H1 (cell line): ENCODE measurements around the gene TRIP11. TPM values are rescaled to one million over a fixed set of nuclear protein-coding genes. Genes with fewer than 3 reads are reported as not detected.

ENCODE experiments used
- CTCF ChIA-PET: fragments of 300-600 bp; sonication (Branson Sonifier 250); formaldehyde crosslinking; loops from one replicate; lab custom pipeline; 2021; ENCODE audit not compliant: partially characterized antibody; lab: Charles Lee
- POLR2A ChIA-PET: fragments of 300-600 bp; sonication (Branson Sonifier 250); formaldehyde crosslinking; loops from one replicate; lab custom pipeline; 2021; ENCODE audit warnings: inconsistent platforms; ENCODE audit not compliant: partially characterized antibody; lab: Charles Lee
- DNase-seq, 2 experiments: peaks; one replicate each; pipeline versions ENCODE4 v3.0.0 to v3.0.0-alpha.2; 2010 to 2022; ENCODE audit warnings: low spot score in 2 of 2, low read depth in 1 of 2, mixed read lengths in 1 of 2
- FAIRE-seq: peaks from 2 replicates; lab custom pipeline; 2011; peaks lifted over from hg19 to GRCh38; lab: Jason Lieb, UNC
- H2AFZ ChIP-seq: 2 replicates; pipeline ENCODE4 v1.8.1; 2012; ENCODE audit warnings: low read length, inconsistent platforms
- H2AK5ac ChIP-seq: 2 replicates; pipeline ENCODE4 v1.6.1; 2013; ENCODE audit warnings: low read depth, low read length
- H2BK120ac ChIP-seq: replicated peaks from 2 replicates; pipeline ENCODE3; 2013; ENCODE audit warnings: low read depth, low read length, inconsistent platforms
- H2BK12ac ChIP-seq: 2 replicates; pipeline ENCODE4 v1.6.1; 2013; ENCODE audit warnings: low read depth, low read length
- H2BK15ac ChIP-seq: 2 replicates; pipeline ENCODE4 v1.6.1; 2013; ENCODE audit warnings: low read length
- H2BK20ac ChIP-seq: 2 replicates; pipeline ENCODE4 v1.6.1; 2013; ENCODE audit warnings: low read length
- H2BK5ac ChIP-seq: 2 replicates; pipeline ENCODE4 v1.6.1; 2013; ENCODE audit warnings: low read depth, low read length
- H3K14ac ChIP-seq: 2 replicates; pipeline ENCODE4 v1.6.1; 2013; ENCODE audit warnings: inconsistent platforms; ENCODE audit not compliant: insufficient read length
- H3K18ac ChIP-seq: 2 replicates; pipeline ENCODE4 v1.6.1; 2013; ENCODE audit warnings: low read length; ENCODE audit errors: extremely low read depth
- H3K23ac ChIP-seq: 2 replicates; pipeline ENCODE4 v1.6.1; 2013; ENCODE audit warnings: inconsistent platforms; ENCODE audit not compliant: insufficient read length
- H3K23me2 ChIP-seq: 2 replicates; pipeline ENCODE4 v1.6.1; 2013; ENCODE audit warnings: low read depth, low read length
- H3K27ac ChIP-seq: 2 replicates; pipeline ENCODE4 v1.6.1; 2011; ENCODE audit warnings: low read depth, low read length, inconsistent platforms
- H3K27me3 ChIP-seq, 4 experiments: replicated peaks in 1 of 4; 1 replicate in 1 of 4; 2 replicates in 3 of 4; pipeline versions ENCODE4 v1.6.1 to v1.8.1; 2011 to 2013; ENCODE audit warnings: low read length in 3 of 4, mild to moderate bottlenecking in 3 of 4, inconsistent platforms in 2 of 4, mixed read lengths in 2 of 4, moderate library complexity in 1 of 4; ENCODE audit not compliant: control insufficient read depth in 3 of 4, insufficient read depth in 3 of 4; ENCODE audit errors: extremely low read depth in 1 of 4
- H3K36me3 ChIP-seq, 4 experiments: 2 replicates each; pipeline versions ENCODE4 v1.6.1 to v1.8.1; 2011 to 2013; ENCODE audit warnings: mild to moderate bottlenecking in 4 of 4, low read length in 3 of 4, moderate library complexity in 2 of 4, control low read depth in 1 of 4, inconsistent platforms in 1 of 4; ENCODE audit not compliant: insufficient read depth in 4 of 4, control insufficient read depth in 2 of 4
- H3K4ac ChIP-seq: replicated peaks from 2 replicates; pipeline ENCODE3; 2013; ENCODE audit warnings: low read length, low read depth, mixed read lengths, inconsistent platforms; ENCODE audit not compliant: insufficient read length
- H3K4me1 ChIP-seq, 4 experiments: replicated peaks in 1 of 4; 1 replicate in 1 of 4; 2 replicates in 3 of 4; pipeline versions ENCODE4 v1.6.1 to v1.8.1; 2011 to 2013; ENCODE audit warnings: low read length in 3 of 4, inconsistent platforms in 2 of 4, mixed read lengths in 1 of 4; ENCODE audit not compliant: insufficient read depth in 4 of 4, control insufficient read depth in 3 of 4
- H3K4me2 ChIP-seq, 2 experiments: 2 replicates each; pipeline versions ENCODE4 v1.6.1 to v1.8.1; 2011 to 2013; ENCODE audit warnings: low read depth in 2 of 2, low read length in 2 of 2, control low read depth in 1 of 2, inconsistent platforms in 1 of 2, mild to moderate bottlenecking in 1 of 2; ENCODE audit not compliant: insufficient read depth in 1 of 2
- H3K4me3 ChIP-seq, 4 experiments: fragments of 200-600, 300-600 bp in 1 of 4; sonication (generic), shearing (Covaris generic), sonication (Bioruptor Twin) in 1 of 4; 2 replicates each; pipeline versions ENCODE4 v1.5.1 to v1.8.1; 2011 to 2016; ENCODE audit warnings: low read length in 4 of 4, low read depth in 3 of 4, control low read depth in 2 of 4, inconsistent platforms in 2 of 4, mild to moderate bottlenecking in 2 of 4, mixed read lengths in 1 of 4, moderate library complexity in 1 of 4; ENCODE audit not compliant: insufficient read depth in 2 of 4; ENCODE audit errors: extremely low read depth in 1 of 4
- H3K56ac ChIP-seq: replicated peaks from 2 replicates; pipeline ENCODE3; 2013; ENCODE audit warnings: low read depth, mild to moderate bottlenecking, mixed read lengths, low read length, inconsistent platforms; ENCODE audit not compliant: insufficient read length
- H3K79me1 ChIP-seq: 2 replicates; pipeline ENCODE4 v1.6.1; 2013; ENCODE audit warnings: low read depth, low read length, control low read depth
- H3K79me2 ChIP-seq, 2 experiments: 2 replicates each; pipeline versions ENCODE4 v1.6.1 to v1.8.1; 2012 to 2013; ENCODE audit warnings: low read length in 2 of 2, mild to moderate bottlenecking in 2 of 2, inconsistent platforms in 1 of 2; ENCODE audit not compliant: insufficient read depth in 2 of 2, control insufficient read depth in 1 of 2
- H3K9ac ChIP-seq, 4 experiments: replicated peaks in 1 of 4; 1 replicate in 1 of 4; 2 replicates in 3 of 4; pipeline versions ENCODE4 v1.6.1 to v1.8.1; 2011 to 2013; ENCODE audit warnings: low read depth in 3 of 4, low read length in 3 of 4, control low read depth in 2 of 4, mild to moderate bottlenecking in 2 of 4, moderate library complexity in 2 of 4, inconsistent platforms in 1 of 4; ENCODE audit errors: extremely low read depth in 1 of 4
- H3K9me3 ChIP-seq, 2 experiments: 2 replicates each; pipeline versions ENCODE4 v1.6.1 to v1.8.1; 2012 to 2013; ENCODE audit warnings: mild to moderate bottlenecking in 2 of 2, moderate library complexity in 2 of 2, control low read depth in 1 of 2, inconsistent platforms in 1 of 2, low read depth in 1 of 2, low read length in 1 of 2, mixed read lengths in 1 of 2; ENCODE audit not compliant: insufficient read depth in 2 of 2
- H4K20me1 ChIP-seq, 2 experiments: replicated peaks in 1 of 2; 2 replicates each; pipeline versions ENCODE3 to v1.8.1; 2011 to 2013; ENCODE audit warnings: inconsistent platforms in 2 of 2, low read length in 2 of 2, mild to moderate bottlenecking in 1 of 2; ENCODE audit not compliant: insufficient read depth in 2 of 2, control insufficient read depth in 1 of 2
- H4K5ac ChIP-seq: 2 replicates; pipeline ENCODE4 v1.6.1; 2013; ENCODE audit warnings: low read length, low read depth, mixed read lengths, inconsistent platforms; ENCODE audit not compliant: insufficient read length
- H4K8ac ChIP-seq: 2 replicates; pipeline ENCODE4 v1.8.0; 2013; ENCODE audit warnings: mild to moderate bottlenecking, moderate library complexity, low read length, inconsistent platforms; ENCODE audit not compliant: insufficient read depth; ENCODE audit errors: extremely low read depth
- H4K91ac ChIP-seq: replicated peaks from 2 replicates; pipeline ENCODE3; 2013; ENCODE audit warnings: low read length, mixed read lengths, inconsistent platforms; ENCODE audit not compliant: insufficient read length
- WGBS, 2 experiments: shearing (Covaris generic) in 1 of 2; methylation state at CpG; one replicate each; pipeline versions ENCODE4 v1.1.6 to v1.1.7; 2013 to 2015; ENCODE audit warnings: low lambda C conversion rate in 2 of 2, mixed read lengths in 2 of 2, inconsistent platforms in 1 of 2, low coverage in 1 of 2, missing lambda C conversion rate in 1 of 2; ENCODE audit not compliant: insufficient replicate concordance in 2 of 2, insufficient coverage in 1 of 2, insufficient read length in 1 of 2; ENCODE audit errors: extremely low coverage in 1 of 2, missing lambda C conversion rate in 1 of 2; 5-methylcytosine and 5-hydroxymethylcytosine counted together
- polyA plus RNA-seq, 7 experiments: library from polyadenylated mRNA; depleted of rRNA in 3 of 7; stranded (reverse) in 5 of 7; unstranded in 2 of 7; fragments of >200 nt in 5 of 7; fragments of 200-250 nt in 2 of 7; gene quantifications; 1 replicate in 5 of 7; 2 replicates in 1 of 7; 4 replicates in 1 of 7; pipeline versions ENCODE4 v1.2.1 to v1.2.3, GENCODE V29; 2011 to 2013; ENCODE audit warnings: missing spikeins in 2 of 7, mixed read lengths in 2 of 7
- total RNA-seq: library from RNA; stranded (reverse); fragmentation: NEBNext Ultra II Directional; extraction: Animal tissue kit (Norgen Biotek cat#: 25700); gene quantifications from 2 replicates; pipeline ENCODE4 v1.2.1, GENCODE V29; 2021
- TF ChIP-seq, protein P1 (sequence below): IDR thresholded peaks from 2 replicates; pipeline ENCODE4 v1.6.1; 2012; ENCODE audit warnings: low read length, inconsistent platforms

The TRIP11 gene
- total and polyA plus RNA-seq, 2 of the 8 experiments (the other 6 are each of a cell fraction or from before 2014, with no cell fraction given) = 3.3 to 30.4 TPM

- no peak for DNase-seq
- TF ChIP-seq, protein P1, sequence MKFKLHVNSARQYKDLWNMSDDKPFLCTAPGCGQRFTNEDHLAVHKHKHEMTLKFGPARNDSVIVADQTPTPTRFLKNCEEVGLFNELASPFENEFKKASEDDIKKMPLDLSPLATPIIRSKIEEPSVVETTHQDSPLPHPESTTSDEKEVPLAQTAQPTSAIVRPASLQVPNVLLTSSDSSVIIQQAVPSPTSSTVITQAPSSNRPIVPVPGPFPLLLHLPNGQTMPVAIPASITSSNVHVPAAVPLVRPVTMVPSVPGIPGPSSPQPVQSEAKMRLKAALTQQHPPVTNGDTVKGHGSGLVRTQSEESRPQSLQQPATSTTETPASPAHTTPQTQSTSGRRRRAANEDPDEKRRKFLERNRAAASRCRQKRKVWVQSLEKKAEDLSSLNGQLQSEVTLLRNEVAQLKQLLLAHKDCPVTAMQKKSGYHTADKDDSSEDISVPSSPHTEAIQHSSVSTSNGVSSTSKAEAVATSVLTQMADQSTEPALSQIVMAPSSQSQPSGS = no peak
- no peak for FAIRE-seq
- H3K23me2 ChIP-seq = no peaks in the 10 kb centered on the region
- ChIA-PET POLR2A (interaction anchor here (0.6 to 0.9 kb wide), 2 partner anchors 8 to 29 kb away, joined by 3 read pairs; no protein-coding TSS in a partner anchor), CTCF (interaction anchor here (1.6 kb wide), 1 partner anchor 10 kb away, joined by 3 read pairs; no protein-coding TSS in a partner anchor)
- no peak overlapping the region for H2BK12ac ChIP-seq
- no peak overlapping the region for H2AK5ac ChIP-seq
- no peak overlapping the region for H3K18ac ChIP-seq
- H3K14ac ChIP-seq = no peak overlapping the region
- H3K4ac ChIP-seq = no peak overlapping the region
- H2BK120ac ChIP-seq = no peak overlapping the region
- no peak overlapping the region for H3K56ac ChIP-seq
- no peaks in the 10 kb centered on the region for H3K4me1 ChIP-seq
- no peak overlapping the region for H3K9ac ChIP-seq
- H2BK15ac ChIP-seq = no peak overlapping the region
- no peaks in the 10 kb centered on the region for H3K9me3 ChIP-seq
- H3K36me3 ChIP-seq = peaks cover 6 to 36% (median 16%) of the 10 kb centered on the region in 4 experiments; a peak in 6 of 8 replicates
- H3K27ac ChIP-seq = no peak overlapping the region
- no peak overlapping the region for H4K8ac ChIP-seq
- no peak overlapping the region for H4K91ac ChIP-seq
- H2BK20ac ChIP-seq = no peak overlapping the region
- H3K79me2 ChIP-seq = no peaks in the 10 kb centered on the region
- no peak overlapping the region for H3K23ac ChIP-seq
- H2BK5ac ChIP-seq = no peak overlapping the region
- peaks cover 0 to 1% of the 10 kb centered on the region in 2 experiments for H4K20me1 ChIP-seq
- 93% methylated on average over 3 of the region's 3 CpGs; no CpG with 5 or more reads in 1 of the 2 experiments for WGBS, 2 experiments
- H3K79me1 ChIP-seq = no peaks in the 10 kb centered on the region
- H3K4me3 ChIP-seq = no peak overlapping the region
- H3K27me3 ChIP-seq = no peaks in the 10 kb centered on the region
- H4K5ac ChIP-seq = no peak overlapping the region
- H3K4me2 ChIP-seq = no peak overlapping the region
- H2AFZ ChIP-seq = no peak overlapping the region
Observed at GRCh38 chr14:92010644-92011043, 29.2 kb downstream of the TRIP11 start.
